Kidney (tissue), 14 donors: Measurements from ENCODE around the gene TPRN. TPM values are rescaled to one million over a fixed set of nuclear protein-coding genes. Genes with fewer than 3 reads are reported as not detected.

Source experiments
- DNase-seq, 5 donors: peaks; one replicate each; pipeline ENCODE4 v3.0.0-alpha.2; 2013 to 2020
- FAIRE-seq: peaks from 2 replicates; lab custom pipeline; 2012; peaks lifted over from hg19 to GRCh38; lab: Jason Lieb, UNC
- H3K27ac ChIP-seq, 2 donors: one replicate each; pipeline ENCODE4 v1.7.0; 2013; ENCODE audit warnings: low read depth in 2 of 2, low read length in 2 of 2, inconsistent platforms in 1 of 2
- H3K27me3 ChIP-seq: one replicate; pipeline ENCODE4 v1.7.1; 2013; ENCODE audit warnings: low read length, inconsistent platforms; ENCODE audit not compliant: control insufficient read depth, insufficient read depth
- H3K36me3 ChIP-seq, 3 donors: one replicate each; pipeline versions ENCODE4 v1.7.0 to v1.7.1; 2013; ENCODE audit warnings: low read length in 3 of 3, control low read depth in 1 of 3, inconsistent platforms in 1 of 3; ENCODE audit not compliant: insufficient read depth in 3 of 3, control insufficient read depth in 2 of 3
- H3K4me1 ChIP-seq, 3 donors: one replicate each; pipeline versions ENCODE4 v1.7.0 to v1.7.1; 2013; ENCODE audit warnings: low read length in 3 of 3, inconsistent platforms in 1 of 3, low read depth in 1 of 3; ENCODE audit not compliant: control insufficient read depth in 2 of 3, insufficient read depth in 2 of 3
- H3K4me3 ChIP-seq, 3 donors: one replicate each; pipeline versions ENCODE4 v1.7.0 to v1.8.1; 2013; ENCODE audit warnings: low read length in 3 of 3, control low read depth in 1 of 3, inconsistent platforms in 1 of 3
- H3K9ac ChIP-seq, 3 donors: one replicate each; pipeline versions ENCODE4 v1.7.0 to v1.7.1; 2013; ENCODE audit warnings: low read length in 3 of 3, control low read depth in 1 of 3, inconsistent platforms in 1 of 3
- H3K9me3 ChIP-seq, 3 donors: one replicate each; pipeline versions ENCODE4 v1.7.0 to v1.7.1; 2013; ENCODE audit warnings: low read length in 3 of 3, control low read depth in 1 of 3, inconsistent platforms in 1 of 3; ENCODE audit not compliant: control insufficient read depth in 2 of 3, insufficient read depth in 1 of 3
- intact Hi-C: fragments of 100-400 bp; cut with DNase I; formaldehyde crosslinking; loops from one replicate; pipeline ENCODE4 v1.11.1; 2022
- polyA plus RNA-seq: library from polyadenylated mRNA; stranded (reverse); fragments of 350-450 nt; fragmentation: Illumina TruSeq; extraction: RNeasy Lipid Tissue Mini Kit (QIAGEN cat#74804); gene quantifications from one replicate; pipeline ENCODE4 v1.2.3, GENCODE V29; 2014; ENCODE audit warnings: low read depth, low replicate concordance; ENCODE audit not compliant: insufficient read depth
- total RNA-seq: library from RNA; stranded (reverse); fragmentation: NEBNext Ultra II Directional; extraction: Animal tissue kit (Norgen Biotek cat#: 25700); gene quantifications from one replicate; pipeline ENCODE4 v1.2.1, GENCODE V29; 2021
- TF ChIP-seq, protein P1 (sequence below): IDR thresholded peaks from 3 replicates; pipeline ENCODE4 v1.5.1; 2012; ENCODE audit warnings: mild to moderate bottlenecking, moderate library complexity, borderline replicate concordance; ENCODE audit not compliant: insufficient read depth; ENCODE audit errors: extremely low read depth
- donor health status: control.
- donor health status: control.
- donor health status: control.
- donor health status: control.
- donor health status: control.
- donor health status: DM: yes; HTN: yes; CAD: no.
- donor health status: Normal renal cell carcinoma (clear cell type).

The TPRN gene
- total and polyA plus RNA-seq, 2 donors from 2014 or later = 47.2 to 49.5 TPM

DNA sequence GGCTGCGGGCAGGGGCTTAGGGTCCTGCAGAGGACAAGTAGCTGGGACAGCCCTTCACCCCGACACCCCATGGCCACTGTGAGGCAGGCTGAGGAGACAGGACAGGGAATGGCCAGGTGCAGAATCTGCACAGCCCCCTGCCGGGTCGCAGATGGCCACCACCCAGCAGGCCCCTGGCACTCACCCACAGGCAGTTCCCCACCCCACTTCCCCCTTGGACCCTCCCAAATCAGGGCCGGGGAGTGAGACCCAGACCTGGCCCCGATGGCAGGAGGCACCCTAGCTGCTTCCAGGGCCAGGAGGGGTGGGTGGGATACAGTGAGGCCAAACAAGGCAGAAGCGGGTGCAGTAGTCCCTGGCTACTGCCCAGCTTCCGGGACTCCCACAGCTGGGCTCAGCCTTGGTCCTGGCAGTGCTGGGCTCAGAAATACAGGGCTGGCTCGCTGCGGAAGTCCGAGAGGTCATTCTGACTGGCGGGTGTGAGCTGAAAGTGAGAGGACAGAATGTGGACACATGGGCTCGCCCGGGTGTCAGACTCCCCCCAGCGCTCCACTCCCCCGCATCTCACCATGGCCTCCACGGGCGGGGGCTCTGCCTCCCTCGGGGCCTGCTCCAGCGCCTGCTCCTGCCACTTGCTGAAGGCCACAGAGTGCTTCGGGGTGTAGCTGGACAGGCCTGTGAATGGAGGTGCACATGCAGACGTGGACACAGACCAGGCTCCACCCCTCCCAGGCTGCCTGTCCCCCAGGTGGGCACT lies 8.7 kb downstream of the TPRN start:
- intact Hi-C loops = no loop called here
- DNase-seq = no peak

DNA sequence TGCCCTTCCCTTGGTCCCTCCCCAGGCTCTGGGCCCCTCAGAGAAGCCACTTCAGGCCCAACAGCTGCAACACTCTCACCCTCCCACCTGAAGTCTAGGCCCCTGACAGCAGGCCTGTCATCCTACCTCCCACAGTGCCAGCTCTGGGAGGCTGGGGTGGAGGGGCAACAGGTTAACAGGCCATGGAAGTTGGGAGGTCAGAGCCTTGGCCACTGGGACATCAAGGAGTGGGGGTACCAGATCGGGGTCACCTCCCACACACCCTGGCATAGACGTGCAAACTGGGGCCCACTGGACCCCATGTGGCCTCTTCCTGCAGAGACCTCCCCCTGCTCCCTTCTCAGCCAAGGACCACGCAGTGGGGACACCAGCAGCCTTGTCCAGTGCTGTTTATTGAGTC lies 9.3 kb downstream of the TPRN start:
- FAIRE-seq (no peak), DNase-seq (no peak)
- Histone ChIP-seq H3K4me3 (no peak overlapping the region), H3K27me3 (no peaks in the 10 kb centered on the region), H3K36me3 (peaks cover 0 to 11% (median 4%) of the 10 kb centered on the region in 3 donors), H3K4me1 (peaks cover 4 to 58% (median 35%) of the 10 kb centered on the region in 3 donors), H3K9me3 (no peaks in the 10 kb centered on the region), H3K9ac (no peak overlapping the region), H3K27ac (no peak overlapping the region)
- intact Hi-C loops = no loop called here
- TF ChIP-seq, protein P1, sequence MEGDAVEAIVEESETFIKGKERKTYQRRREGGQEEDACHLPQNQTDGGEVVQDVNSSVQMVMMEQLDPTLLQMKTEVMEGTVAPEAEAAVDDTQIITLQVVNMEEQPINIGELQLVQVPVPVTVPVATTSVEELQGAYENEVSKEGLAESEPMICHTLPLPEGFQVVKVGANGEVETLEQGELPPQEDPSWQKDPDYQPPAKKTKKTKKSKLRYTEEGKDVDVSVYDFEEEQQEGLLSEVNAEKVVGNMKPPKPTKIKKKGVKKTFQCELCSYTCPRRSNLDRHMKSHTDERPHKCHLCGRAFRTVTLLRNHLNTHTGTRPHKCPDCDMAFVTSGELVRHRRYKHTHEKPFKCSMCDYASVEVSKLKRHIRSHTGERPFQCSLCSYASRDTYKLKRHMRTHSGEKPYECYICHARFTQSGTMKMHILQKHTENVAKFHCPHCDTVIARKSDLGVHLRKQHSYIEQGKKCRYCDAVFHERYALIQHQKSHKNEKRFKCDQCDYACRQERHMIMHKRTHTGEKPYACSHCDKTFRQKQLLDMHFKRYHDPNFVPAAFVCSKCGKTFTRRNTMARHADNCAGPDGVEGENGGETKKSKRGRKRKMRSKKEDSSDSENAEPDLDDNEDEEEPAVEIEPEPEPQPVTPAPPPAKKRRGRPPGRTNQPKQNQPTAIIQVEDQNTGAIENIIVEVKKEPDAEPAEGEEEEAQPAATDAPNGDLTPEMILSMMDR = no peak

More for the DNA sequence above, 8.7 kb downstream of the TPRN start:
- Histone ChIP-seq H3K27me3 (no peaks in the 10 kb centered on the region), H3K9ac (no peak overlapping the region), H3K36me3 (peaks cover 0 to 9% (median 4%) of the 10 kb centered on the region in 3 donors), H3K27ac (no peak overlapping the region), H3K4me1 (peaks cover 3 to 55% (median 29%) of the 10 kb centered on the region in 3 donors), H3K9me3 (no peaks in the 10 kb centered on the region), H3K4me3 (no peak overlapping the region)
- no peak for FAIRE-seq
- TF ChIP-seq, protein P1 = no peak

DNA sequence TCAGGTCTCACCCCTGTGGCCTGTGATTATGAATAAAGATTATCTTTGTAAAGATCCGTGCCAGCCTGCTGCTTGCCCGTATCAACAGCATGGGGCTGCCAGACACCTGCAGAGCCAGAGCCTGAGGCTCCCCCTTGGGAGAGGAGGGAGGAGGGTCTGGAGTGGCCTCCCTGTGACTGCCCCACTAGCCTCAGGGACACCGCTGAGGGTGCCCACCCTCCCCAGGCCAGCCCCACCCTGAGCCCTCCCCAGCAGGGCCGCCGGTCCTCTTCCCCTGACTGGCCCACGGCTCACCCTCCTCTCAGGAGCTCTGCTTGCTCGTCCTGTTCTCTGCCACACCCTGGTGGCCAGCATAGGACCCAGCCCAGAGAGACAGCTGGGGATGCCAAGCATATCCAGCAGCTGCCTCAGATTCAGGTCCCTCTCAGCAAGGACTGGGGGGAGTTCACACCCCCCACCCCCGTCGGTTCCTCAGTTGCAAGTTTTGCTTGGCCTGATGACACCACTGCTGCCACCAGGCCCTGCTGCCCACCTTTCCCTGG lies 10.2 kb downstream of the TPRN start:
- intact Hi-C loops = no loop called here
- Histone ChIP-seq H3K4me1 (peaks cover 4 to 55% (median 35%) of the 10 kb centered on the region in 3 donors), H3K27ac (no peak overlapping the region), H3K36me3 (peaks cover 0 to 15% (median 4%) of the 10 kb centered on the region in 3 donors), H3K9me3 (no peaks in the 10 kb centered on the region), H3K4me3 (peak overlapping the region in 1 of 3 donors; percentile 94), H3K9ac (peak overlapping the region in 1 of 3 donors; percentile 80), H3K27me3 (no peaks in the 10 kb centered on the region)
- FAIRE-seq (no peak), DNase-seq (no peak)
- TF ChIP-seq, protein P1 = no peak
